Stomach (tissue), 9 donors: ENCODE measurements around the gene HIPK3. TPM values are rescaled to one million over a fixed set of nuclear protein-coding genes. Genes with fewer than 3 reads are reported as not detected.

ENCODE experiments used
- DNase-seq, 2 donors: peaks; one replicate each; pipeline versions ENCODE4 v3.0.0 to v3.0.0-alpha.2; 2013 to 2019
- H3K27ac ChIP-seq, 5 donors: fragments of 200-600 bp in 4 of 5; sonication (generic) in 4 of 5; one replicate each; pipeline ENCODE4 v1.5.1; 2013 to 2019; ENCODE audit warnings: mild to moderate bottlenecking in 1 of 5, moderate library complexity in 1 of 5
- H3K27me3 ChIP-seq, 3 donors: fragments of 200-600 bp; sonication (generic); one replicate each; pipeline ENCODE4 v1.5.1; 2017 to 2019; ENCODE audit warnings: mixed run types in 1 of 3
- H3K36me3 ChIP-seq, 4 donors: fragments of 200-600 bp; sonication (generic); 1 replicate in 3 of 4; 2 replicates in 1 of 4; pipeline ENCODE4 v1.5.1; 2016 to 2019
- H3K4me1 ChIP-seq, 4 donors: fragments of 200-600 bp; sonication (generic); one replicate each; pipeline ENCODE4 v1.5.1; 2016 to 2019
- H3K4me3 ChIP-seq, 4 donors: fragments of 200-600 bp; sonication (generic) in 3 of 4; one replicate each; pipeline ENCODE4 v1.5.1; 2016 to 2019; ENCODE audit warnings: mild to moderate bottlenecking in 1 of 4
- H3K9me3 ChIP-seq, 4 donors: fragments of 200-600 bp; sonication (generic); one replicate each; pipeline ENCODE4 v1.5.1; 2016 to 2019
- CTCF ChIP-seq, 7 experiments: fragments of 450-650 bp in 4 of 7; fragments of 200-600 bp in 3 of 7; sonication (generic) in 3 of 7; IDR thresholded peaks; one replicate each; pipeline ENCODE4 v1.5.1; 2016 to 2019; ENCODE audit warnings: antibody characterized with exemption in 7 of 7, control low read depth in 2 of 7, mild to moderate bottlenecking in 1 of 7
- EP300 ChIP-seq: sonication (generic); formaldehyde crosslinking; IDR thresholded peaks from one replicate; pipeline ENCODE4 v1.6.1; 2017; ENCODE audit warnings: antibody characterized with exemption
- POLR2A ChIP-seq, 4 donors: fragments of 450-650 bp; IDR thresholded peaks; one replicate each; pipeline ENCODE4 v1.6.1; 2016; ENCODE audit warnings: antibody characterized with exemption in 4 of 4, control low read depth in 2 of 4, mild to moderate bottlenecking in 1 of 4, moderate library complexity in 1 of 4
- POLR2AphosphoS5 ChIP-seq, 3 donors: sonication (generic); formaldehyde crosslinking; IDR thresholded peaks; one replicate each; pipeline ENCODE4 v1.6.1; 2016; ENCODE audit warnings: antibody characterized with exemption in 3 of 3
- WGBS, 5 donors: extraction: QIAGEN DNeasy Blood & Tissue Kit in 3 of 5; methylation state at CpG; one replicate each; pipeline versions ENCODE4 v1.1.5 to v1.1.7; 2013 to 2018; 5-methylcytosine and 5-hydroxymethylcytosine counted together
- intact Hi-C: fragments of 100-400 bp; cut with DNase I; formaldehyde crosslinking; loops from one replicate; pipeline ENCODE4 v1.15.1; 2023; ENCODE audit warnings: low total_unique reads
- polyA plus RNA-seq, 3 donors: library from polyadenylated mRNA; stranded (reverse); fragments of 200-250 nt; gene quantifications; one replicate each; pipeline ENCODE4 v1.2.3, GENCODE V29; 2013
- total RNA-seq, 5 donors: library from RNA; depleted of rRNA; stranded (reverse); fragments of >200 nt; gene quantifications; one replicate each; pipeline versions ENCODE4 v1.1.0 to v1.2.3, GENCODE V29; 2014 to 2016
- donor health status: healthy with polysubstance abuse.
- donor health status: Bipolar disorder and iron deficiency.
- donor health status: healthy.

HIPK3 gene
- total and polyA plus RNA-seq, 8 donors, result 10.6 to 222 (median 67.4) TPM

- peaks cover 9 to 17% (median 16%) of the 10 kb centered on the region in 4 donors for H3K4me1 ChIP-seq
- H3K27me3 ChIP-seq, result peaks cover 5 to 62% (median 30%) of the 10 kb centered on the region in 3 donors
- H3K27ac ChIP-seq, result no peak overlapping the region
- 33 to 50% (median 42%) methylated on average over 10 of the region's 10 CpGs for WGBS, 5 donors
- no peak overlapping the region for H3K4me3 ChIP-seq
- TF ChIP-seq EP300, result no peak
- TF ChIP-seq CTCF (IDR thresholded peaks at IDR 0.05), result no peak
- TF ChIP-seq POLR2AphosphoS5 (IDR thresholded peaks at IDR 0.05), result no peak
- TF ChIP-seq POLR2A (IDR thresholded peaks at IDR 0.05), result no peak
- no peaks in the 10 kb centered on the region for H3K36me3 ChIP-seq
- intact Hi-C loops, result no loop called here
- no peak for DNase-seq
- H3K9me3 ChIP-seq, result no peaks in the 10 kb centered on the region
Measured at GRCh38 chr11:33377412-33378370, 120.5 kb downstream of the HIPK3 start.

- H3K4me3 ChIP-seq, result no peak overlapping the region
- H3K4me1 ChIP-seq, result peaks cover 9 to 17% (median 16%) of the 10 kb centered on the region in 4 donors
- no peak overlapping the region for H3K27ac ChIP-seq
- 39 to 71% (median 65%) methylated on average over 3 of the region's 3 CpGs for WGBS, 5 donors
- H3K27me3 ChIP-seq, result peaks cover 5 to 43% (median 20%) of the 10 kb centered on the region in 3 donors
- DNase-seq, result no peak
- intact Hi-C loops, result no loop called here
- TF ChIP-seq POLR2AphosphoS5 (IDR thresholded peaks at IDR 0.05), result no peak
- no peak for TF ChIP-seq POLR2A (IDR thresholded peaks at IDR 0.05)
- TF ChIP-seq EP300, result no peak
- no peak for TF ChIP-seq CTCF (IDR thresholded peaks at IDR 0.05)
- no peaks in the 10 kb centered on the region for H3K9me3 ChIP-seq
- no peaks in the 10 kb centered on the region for H3K36me3 ChIP-seq
Measured at GRCh38 chr11:33379947-33380346, 122.8 kb downstream of the HIPK3 start.

- intact Hi-C loops, result no loop called here
- no peak overlapping the region for H3K4me3 ChIP-seq
- no peaks in the 10 kb centered on the region for H3K36me3 ChIP-seq
- no peak for DNase-seq
- no peak overlapping the region for H3K27ac ChIP-seq
- TF ChIP-seq POLR2AphosphoS5 (IDR thresholded peaks at IDR 0.05), result no peak
- no peak for TF ChIP-seq EP300
- no peak for TF ChIP-seq CTCF (IDR thresholded peaks at IDR 0.05)
- TF ChIP-seq POLR2A (IDR thresholded peaks at IDR 0.05), result no peak
- H3K27me3 ChIP-seq, result peaks cover 0 to 10% (median 0%) of the 10 kb centered on the region in 3 donors
- peaks cover 0 to 19% (median 13%) of the 10 kb centered on the region in 4 donors for H3K9me3 ChIP-seq
- H3K4me1 ChIP-seq, result no peaks in the 10 kb centered on the region
- WGBS, 5 donors, result 57 to 79% (median 70%) methylated on average over 8 of the region's 8 CpGs
Measured at GRCh38 chr11:33383075-33383919, 126.1 kb downstream of the HIPK3 start.

- H3K27ac ChIP-seq, result no peak overlapping the region
- peaks cover 0 to 19% (median 13%) of the 10 kb centered on the region in 4 donors for H3K9me3 ChIP-seq
- TF ChIP-seq CTCF (IDR thresholded peaks at IDR 0.05), result no peak
- TF ChIP-seq EP300, result no peak
- no peaks in the 10 kb centered on the region for H3K36me3 ChIP-seq
- H3K27me3 ChIP-seq, result peaks cover 0 to 4% (median 0%) of the 10 kb centered on the region in 3 donors
- WGBS, 5 donors, result 72 to 94% (median 91%) methylated on average over 1 of the region's 1 CpG
- no peak overlapping the region for H3K4me3 ChIP-seq
- no peak for DNase-seq
- no peaks in the 10 kb centered on the region for H3K4me1 ChIP-seq
- intact Hi-C loops, result no loop called here
Measured at GRCh38 chr11:33383920-33384209, 126.7 kb downstream of the HIPK3 start.
